GM03348 (cell line): Measurements from ENCODE around the gene LINC00632.

Experiments
- DNase-seq: peaks from one replicate; pipeline ENCODE4 v3.0.0; 2012; ENCODE audit warnings: low spot score

LINC00632 gene

GRCh38 chrX:140765043-140765784 lies 55.7 kb downstream of the LINC00632 start:
- DNase-seq, result peak; percentile 19

DNA sequence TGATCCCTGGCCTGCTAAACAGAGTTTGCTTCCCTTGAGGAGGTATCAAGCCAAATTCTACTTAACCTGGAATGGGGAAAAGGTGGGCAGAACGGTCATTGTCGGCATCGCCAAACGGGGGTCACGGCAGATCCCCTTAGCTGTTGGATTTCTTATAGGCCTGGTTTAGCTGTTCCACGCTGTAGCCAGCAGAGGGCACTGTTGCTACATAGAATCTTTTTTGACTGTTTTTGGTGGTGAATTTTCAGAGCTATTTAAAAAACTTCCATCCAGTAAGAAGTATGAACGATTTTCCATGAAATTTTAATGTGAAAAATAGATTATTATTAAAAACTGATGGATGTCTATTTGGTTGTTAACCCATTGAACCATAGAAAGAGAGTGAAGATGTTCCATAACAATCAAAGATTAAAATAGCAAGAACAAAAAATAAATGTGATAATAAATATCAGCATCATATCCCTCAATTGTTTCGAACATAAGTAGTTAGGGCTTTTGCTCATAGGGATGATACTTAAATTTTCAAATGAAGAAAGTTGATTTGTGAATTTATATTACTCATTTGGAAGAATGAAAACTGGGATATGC lies 56.6 kb downstream of the LINC00632 start:
- peak; percentile 7 for DNase-seq

DNA sequence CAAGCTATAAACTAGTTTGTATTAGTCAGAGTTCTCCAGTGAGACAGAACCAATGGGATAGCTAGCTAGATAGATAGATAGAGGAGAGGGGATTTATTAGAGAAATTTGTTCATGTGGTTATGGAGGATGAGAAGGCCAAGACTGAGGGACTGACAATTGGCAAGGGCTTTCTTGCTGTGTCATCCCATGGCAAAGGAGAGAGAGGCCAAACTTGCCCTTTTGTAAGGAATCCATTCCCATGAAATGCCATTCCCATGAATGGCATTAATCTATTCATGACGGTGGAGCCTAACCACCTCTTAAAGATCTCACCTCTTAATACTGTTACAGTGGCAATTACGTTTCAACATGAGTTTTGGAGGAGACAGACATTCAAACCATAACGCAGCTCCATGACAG lies 58.1 kb downstream of the LINC00632 start:
- DNase-seq, result no peak

DNA sequence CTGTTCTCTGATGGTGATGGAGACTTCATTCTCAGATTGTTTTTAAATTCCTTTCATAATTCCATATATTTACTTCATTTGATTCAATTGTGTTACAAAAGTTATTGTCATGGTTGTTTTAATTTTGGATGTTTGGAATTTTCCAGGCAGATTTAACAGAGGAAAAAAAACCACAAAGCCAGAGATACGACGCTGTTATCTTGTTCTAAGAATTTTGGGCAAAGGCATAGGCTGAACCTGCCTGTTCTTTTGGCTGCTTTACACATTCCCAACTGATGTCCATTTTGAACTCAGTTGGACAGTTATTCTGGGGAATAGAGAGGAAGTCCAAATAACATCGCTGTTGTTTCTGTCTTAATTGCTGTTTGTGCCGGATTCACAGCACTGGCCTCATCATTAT lies 65.7 kb downstream of the LINC00632 start:
- no peak for DNase-seq

DNA sequence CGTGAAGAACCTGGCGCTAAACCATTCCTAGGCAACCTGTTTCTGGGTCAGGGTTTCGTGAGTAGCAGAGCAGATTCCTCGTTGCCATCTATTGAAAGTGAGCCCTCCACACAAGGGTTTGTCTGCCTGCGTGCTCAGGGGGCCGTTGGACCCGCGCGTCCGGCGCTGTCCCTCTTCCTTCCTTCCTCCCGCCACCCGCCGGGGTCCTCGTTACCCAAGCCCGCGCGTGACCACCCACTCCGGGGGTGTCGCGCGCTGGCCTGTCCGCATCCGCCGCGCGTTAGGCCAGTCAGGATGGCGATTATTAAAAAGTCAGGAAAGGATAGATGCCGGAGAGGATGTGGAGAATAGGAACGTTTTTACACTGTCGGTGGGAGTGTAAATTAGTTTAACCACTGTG lies 66.8 kb downstream of the LINC00632 start:
- no peak for DNase-seq

DNA sequence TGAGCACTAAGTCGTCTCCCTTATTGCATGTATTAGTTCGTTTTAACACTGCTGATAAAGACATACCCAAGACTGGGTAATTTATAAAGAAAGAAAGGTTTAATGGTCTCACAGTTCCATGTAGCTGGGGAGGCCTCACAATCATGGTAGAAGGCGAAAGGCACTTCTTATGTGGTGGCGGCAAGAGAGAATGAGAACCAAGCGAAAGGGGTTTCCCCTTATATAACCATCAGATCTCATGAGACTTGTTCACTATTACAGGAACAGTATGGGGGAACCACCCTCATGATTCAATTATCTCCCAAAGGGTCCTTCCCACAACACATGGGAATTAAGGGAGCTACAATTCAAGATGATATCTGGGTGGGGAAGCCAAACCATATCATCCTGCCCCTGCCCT lies 85.1 kb downstream of the LINC00632 start:
- no peak for DNase-seq

- DNase-seq, result no peak
These were observed 89.7 kb downstream of the LINC00632 start for GRCh38 chrX:140799216-140799615.

GRCh38 chrX:140804292-140804691 lies 94.7 kb downstream of the LINC00632 start:
- DNase-seq, result no peak

DNA sequence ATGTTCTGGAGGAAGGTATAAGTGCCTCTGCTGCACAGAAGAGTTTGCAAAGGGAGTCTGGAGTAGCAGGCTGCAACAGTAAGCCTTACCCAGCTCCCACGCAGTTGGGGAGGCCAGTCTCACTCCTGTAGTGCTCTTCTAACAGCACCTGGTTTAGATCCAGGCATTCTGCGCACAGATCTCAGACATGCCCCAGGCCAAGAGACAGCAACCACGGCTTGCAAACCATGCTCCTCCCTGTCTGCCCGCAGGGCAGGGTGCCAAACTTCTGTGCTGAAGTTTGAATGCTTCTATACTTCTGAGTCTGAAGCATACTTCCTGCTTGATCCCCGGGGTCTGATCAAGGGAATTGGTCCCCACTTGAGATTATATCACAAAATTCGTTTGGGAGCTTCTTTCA lies 106.3 kb downstream of the LINC00632 start:
- peak; percentile 47 for DNase-seq

DNA sequence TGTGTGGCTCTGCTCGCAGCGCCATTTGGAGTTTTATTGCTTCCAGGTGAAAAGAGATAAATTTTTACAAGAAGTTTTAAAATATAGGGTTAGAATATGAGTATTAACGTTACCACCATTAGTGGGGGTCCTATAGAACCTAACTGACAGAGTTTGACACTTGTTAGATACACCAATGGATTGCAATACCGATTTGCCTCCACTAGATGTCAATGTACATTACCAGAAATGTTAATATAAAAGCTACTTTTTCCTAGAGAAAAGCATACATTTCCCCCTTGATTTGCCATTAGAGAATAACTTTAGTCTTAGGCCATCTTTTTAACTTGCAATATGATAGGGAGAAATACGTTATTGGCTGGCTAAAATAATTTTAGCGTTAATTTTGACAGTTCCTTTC lies 108.4 kb downstream of the LINC00632 start:
- DNase-seq, result peak; percentile 17

GRCh38 chrX:140821280-140821679 lies 111.7 kb downstream of the LINC00632 start:
- DNase-seq, result no peak

GRCh38 chrX:140822184-140822583 lies 112.6 kb downstream of the LINC00632 start:
- DNase-seq, result no peak

GRCh38 chrX:140822861-140823260 lies 113.3 kb downstream of the LINC00632 start:
- no peak for DNase-seq

- no peak for DNase-seq
These were observed 127.3 kb downstream of the LINC00632 start for GRCh38 chrX:140836874-140837273.
